ENCODE results near the gene RPUSD2.
"Not testable (repeated sequence)": the region's sequence is repeated elsewhere in the genome, so short reads cannot be mapped to it uniquely, and the experiment has no call there.

The RPUSD2 gene

GRCh38 chr15:40565333-40566238, 3.5 kb upstream of the RPUSD2 start:
- DNase-seq (ENCODE audit: low read depth), result no peak

- DNase-seq (ENCODE audit: low read depth), result no peak
Observed at GRCh38 chr15:40567111-40567510, 2.0 kb upstream of the RPUSD2 start.

GRCh38 chr15:40575113-40575512, 6.0 kb downstream of the RPUSD2 start:
- DNase-seq (ENCODE audit: low read depth), result no peak

- not testable (repeated sequence) for DNase-seq (ENCODE audit: low read depth)
Observed at GRCh38 chr15:40576914-40577313, 7.8 kb downstream of the RPUSD2 start.

GRCh38 chr15:40578892-40579291, 9.8 kb downstream of the RPUSD2 start:
- no peak for DNase-seq (ENCODE audit: low read depth)

GRCh38 chr15:40581796-40582195, 12.7 kb downstream of the RPUSD2 start:
- not testable (repeated sequence) for DNase-seq (ENCODE audit: low read depth)

- no peak for DNase-seq (ENCODE audit: low read depth)
Observed at GRCh38 chr15:40582726-40583246, 13.7 kb downstream of the RPUSD2 start.

GRCh38 chr15:40584191-40584590, 15.1 kb downstream of the RPUSD2 start:
- DNase-seq (ENCODE audit: low read depth), result no peak

GRCh38 chr15:40590667-40591050, 21.6 kb downstream of the RPUSD2 start:
- no peak for DNase-seq (ENCODE audit: low read depth)

- no peak for DNase-seq (ENCODE audit: low read depth)
Observed at GRCh38 chr15:40591389-40591788, 22.3 kb downstream of the RPUSD2 start.

GRCh38 chr15:40593165-40593564, 24.1 kb downstream of the RPUSD2 start:
- DNase-seq (ENCODE audit: low read depth), result no peak

GRCh38 chr15:40593588-40594428, 24.7 kb downstream of the RPUSD2 start, which contains the start of gene KNL1:
Gene KNL1, plus strand, starts transcription at chr15:40594249. Its CDS starts 8,683 bp downstream, at chr15:40602932.
- peak; percentile 77 for DNase-seq (ENCODE audit: low read depth)

- DNase-seq (ENCODE audit: low read depth), result no peak
Observed at GRCh38 chr15:40594429-40594836, 25.3 kb downstream of the RPUSD2 start.

GRCh38 chr15:40595219-40595618, 26.1 kb downstream of the RPUSD2 start:
- DNase-seq (ENCODE audit: low read depth), result no peak

- DNase-seq (ENCODE audit: low read depth), result no peak
Observed at GRCh38 chr15:40595773-40596172, 26.7 kb downstream of the RPUSD2 start.

- DNase-seq (ENCODE audit: low read depth), result no peak
Observed at GRCh38 chr15:40597024-40597423, 27.9 kb downstream of the RPUSD2 start.

- no peak for DNase-seq (ENCODE audit: low read depth)
Observed at GRCh38 chr15:40598126-40598525, 29.0 kb downstream of the RPUSD2 start.

GRCh38 chr15:40598672-40599071, 29.6 kb downstream of the RPUSD2 start:
- DNase-seq (ENCODE audit: low read depth), result no peak

GRCh38 chr15:40600956-40601355, 31.9 kb downstream of the RPUSD2 start:
- no peak for DNase-seq (ENCODE audit: low read depth)

- no peak for DNase-seq (ENCODE audit: low read depth)
Observed at GRCh38 chr15:40603935-40604334, 34.8 kb downstream of the RPUSD2 start.

- DNase-seq (ENCODE audit: low read depth), result no peak
Observed at GRCh38 chr15:40613080-40613479, 44.0 kb downstream of the RPUSD2 start.

- DNase-seq (ENCODE audit: low read depth), result no peak
Observed at GRCh38 chr15:40618023-40618422, 48.9 kb downstream of the RPUSD2 start.

GRCh38 chr15:40618906-40619305, 49.8 kb downstream of the RPUSD2 start:
- no peak for DNase-seq (ENCODE audit: low read depth)

Data from stimulated activated CD8-positive, alpha-beta memory T cell treated with anti-CD3 and anti-CD28 coated beads, Interleukin-7, amount 100 ng/mL, for 24 hours (primary cell).